WTC11 (cell line): Measurements from ENCODE around the gene RPL6. TPM values are rescaled to one million over a fixed set of nuclear protein-coding genes. Genes with fewer than 3 reads are reported as not detected.

Experiments
- ATAC-seq: fragments of 200-7000 bp; cut with Tn5 transposase; 2 replicates; pipeline ENCODE4 v1.10.0; 2021; ENCODE audit warnings: mild to moderate bottlenecking, moderate library complexity
- CTCF ChIA-PET: fragments of 300-600 bp; sonication (Branson Sonifier 250); formaldehyde crosslinking; loops from one replicate; lab custom pipeline; 2021; ENCODE audit warnings: antibody characterized with exemption; lab: Charles Lee
- POLR2A ChIA-PET: fragments of 350-600 bp; sonication (Branson Sonifier 250); formaldehyde crosslinking; loops from one replicate; lab custom pipeline; 2021; ENCODE audit warnings: antibody characterized with exemption; lab: Charles Lee
- DNase-seq: peaks from one replicate; pipeline ENCODE4 v3.0.0; 2021; ENCODE audit warnings: low spot score
- H3K27ac Mint-ChIP-seq: 2 replicates; pipeline ENCODE4 v1.8.0; 2021; ENCODE audit warnings: mixed read lengths
- H3K27me3 Mint-ChIP-seq: 2 replicates; pipeline ENCODE4 v1.8.0; 2021; ENCODE audit warnings: low read depth, mild to moderate bottlenecking, moderate library complexity, mixed read lengths
- H3K36me3 Mint-ChIP-seq: 2 replicates; pipeline ENCODE4 v1.8.0; 2021; ENCODE audit warnings: mixed read lengths
- H3K4me1 Mint-ChIP-seq: 2 replicates; pipeline ENCODE4 v1.8.0; 2022; ENCODE audit warnings: mixed read lengths
- H3K4me3 Mint-ChIP-seq: 2 replicates; pipeline ENCODE4 v1.8.0; 2021; ENCODE audit warnings: mild to moderate bottlenecking, moderate library complexity, mixed read lengths
- H3K9me3 Mint-ChIP-seq: 2 replicates; pipeline ENCODE4 v1.8.0; 2021; ENCODE audit warnings: mixed read lengths
- CBFB ChIP-seq: sonication (generic); formaldehyde crosslinking; IDR thresholded peaks from 2 replicates; pipeline ENCODE4 v1.8.1; 2022; ENCODE audit warnings: mild to moderate bottlenecking, low read depth, missing genetic modification reagents
- ETV6 ChIP-seq: sonication (generic); formaldehyde crosslinking; IDR thresholded peaks from 2 replicates; pipeline ENCODE4 v1.8.1; 2022; ENCODE audit warnings: mild to moderate bottlenecking, missing genetic modification reagents
- FOXK1 ChIP-seq: sonication (generic); formaldehyde crosslinking; IDR thresholded peaks from 2 replicates; pipeline ENCODE4 v1.8.0; 2022; ENCODE audit warnings: mild to moderate bottlenecking, moderate library complexity, missing genetic modification reagents
- FOXP4 ChIP-seq: sonication (generic); formaldehyde crosslinking; IDR thresholded peaks from 2 replicates; pipeline ENCODE4 v1.8.0; 2022; ENCODE audit warnings: mild to moderate bottlenecking, missing genetic modification reagents
- KAT7 ChIP-seq: sonication (generic); formaldehyde crosslinking; IDR thresholded peaks from 2 replicates; pipeline ENCODE4 v1.8.1; 2023; ENCODE audit warnings: missing genetic modification reagents, mild to moderate bottlenecking, borderline replicate concordance
- MXD4 ChIP-seq: fragments of 250-450 bp; sonication (Bioruptor Pico); IDR thresholded peaks from 2 replicates; pipeline ENCODE4 v1.8.0; 2021; ENCODE audit warnings: mild to moderate bottlenecking, moderate library complexity, borderline replicate concordance
- NFYB ChIP-seq: sonication (generic); formaldehyde crosslinking; conservative IDR thresholded peaks from 2 replicates; pipeline ENCODE4 v1.8.0; 2022; ENCODE audit warnings: low read depth, missing genetic modification reagents
- NR1H2 ChIP-seq: sonication (generic); formaldehyde crosslinking; IDR thresholded peaks from 2 replicates; pipeline ENCODE4 v1.9.0; 2021; ENCODE audit warnings: mild to moderate bottlenecking, moderate library complexity, missing genetic modification reagents
- NR2C2 ChIP-seq: sonication (generic); formaldehyde crosslinking; IDR thresholded peaks from 2 replicates; pipeline ENCODE4 v1.8.0; 2022; ENCODE audit warnings: mild to moderate bottlenecking, missing genetic modification reagents
- PRDM15 ChIP-seq: sonication (generic); formaldehyde crosslinking; IDR thresholded peaks from 2 replicates; pipeline ENCODE4 v1.8.0; 2022; ENCODE audit warnings: missing genetic modification reagents
- RORB ChIP-seq: fragments of 250-450 bp; sonication (Bioruptor Pico); IDR thresholded peaks from 2 replicates; pipeline ENCODE4 v1.9.0; 2021; ENCODE audit warnings: mild to moderate bottlenecking
- ZMAT4 ChIP-seq: fragments of 250-450 bp; sonication (Bioruptor Pico); IDR thresholded peaks from 2 replicates; pipeline ENCODE4 v1.9.0; 2021; ENCODE audit warnings: mild to moderate bottlenecking
- ZNF121 ChIP-seq: sonication (generic); formaldehyde crosslinking; IDR thresholded peaks from 2 replicates; pipeline ENCODE4 v1.8.0; 2023; ENCODE audit warnings: missing genetic modification reagents
- ZNF671 ChIP-seq: fragments of 250-450 bp; sonication (Bioruptor Pico); IDR thresholded peaks from 2 replicates; pipeline ENCODE4 v1.8.0; 2021; ENCODE audit warnings: mild to moderate bottlenecking
- total RNA-seq: library from RNA; stranded (reverse); gene quantifications from 3 replicates; pipeline ENCODE4 v1.2.3, GENCODE V29; 2021
- TF ChIP-seq, protein P1 (sequence below): sonication (generic); formaldehyde crosslinking; IDR thresholded peaks from 2 replicates; pipeline ENCODE4 v1.8.0; 2023; ENCODE audit warnings: missing genetic modification reagents, mild to moderate bottlenecking, borderline replicate concordance
- TF ChIP-seq, protein P2 (sequence below): sonication (generic); formaldehyde crosslinking; IDR thresholded peaks from 2 replicates; pipeline ENCODE4 v1.8.0; 2022; ENCODE audit warnings: mild to moderate bottlenecking, missing genetic modification reagents
- TF ChIP-seq, protein P3 (sequence below): sonication (generic); formaldehyde crosslinking; IDR thresholded peaks from 2 replicates; pipeline ENCODE4 v1.8.1; 2022; ENCODE audit warnings: mild to moderate bottlenecking, missing genetic modification reagents, moderate library complexity, borderline replicate concordance
- TF ChIP-seq, protein P4 (sequence below): sonication (generic); formaldehyde crosslinking; IDR thresholded peaks from 2 replicates; pipeline ENCODE4 v1.8.1; 2023; ENCODE audit warnings: mild to moderate bottlenecking, missing genetic modification reagents, moderate library complexity
- TF ChIP-seq, protein P5 (sequence below): fragments of 250-450 bp; sonication (Bioruptor Pico); IDR thresholded peaks from 2 replicates; pipeline ENCODE4 v1.9.0; 2021; ENCODE audit warnings: moderate library complexity, mild to moderate bottlenecking, inconsistent platforms, borderline replicate concordance
- TF ChIP-seq, protein P6 (sequence below): sonication (generic); formaldehyde crosslinking; IDR thresholded peaks from 2 replicates; pipeline ENCODE4 v1.8.1; 2023; ENCODE audit warnings: mild to moderate bottlenecking, missing genetic modification reagents

The RPL6 gene
- total RNA-seq, 1 experiment from 2014 or later = 1,730 TPM

- no peak for TF ChIP-seq CBFB
Observed at GRCh38 chr12:112386726-112387125, 22.7 kb downstream of the RPL6 start (continued).

- Mint-ChIP-seq H3K36me3 (no peaks in the 10 kb centered on the region; the same call in 1 of the 2 replicates), H3K27ac (peak overlapping the region; percentile 80; the same call in 1 of the 2 replicates), H3K9me3 (no peaks in the 10 kb centered on the region), H3K4me3 (peak overlapping the region; percentile 72)
- ATAC-seq = no peak
- no peak for TF ChIP-seq FOXP4 (CRISPR knock-in tag)
- no peak; the same call in 1 of the 2 replicates for TF ChIP-seq ZNF121 (CRISPR knock-in tag)
- no peak for TF ChIP-seq NR2C2 (CRISPR knock-in tag)
- no peak for TF ChIP-seq PRDM15 (CRISPR knock-in tag)
- no peak for TF ChIP-seq ZMAT4 (CRISPR knock-in tag)
- no peak for TF ChIP-seq ZNF671
- TF ChIP-seq KAT7 = no peak
- TF ChIP-seq MXD4 = no peak
- TF ChIP-seq, protein P1, sequence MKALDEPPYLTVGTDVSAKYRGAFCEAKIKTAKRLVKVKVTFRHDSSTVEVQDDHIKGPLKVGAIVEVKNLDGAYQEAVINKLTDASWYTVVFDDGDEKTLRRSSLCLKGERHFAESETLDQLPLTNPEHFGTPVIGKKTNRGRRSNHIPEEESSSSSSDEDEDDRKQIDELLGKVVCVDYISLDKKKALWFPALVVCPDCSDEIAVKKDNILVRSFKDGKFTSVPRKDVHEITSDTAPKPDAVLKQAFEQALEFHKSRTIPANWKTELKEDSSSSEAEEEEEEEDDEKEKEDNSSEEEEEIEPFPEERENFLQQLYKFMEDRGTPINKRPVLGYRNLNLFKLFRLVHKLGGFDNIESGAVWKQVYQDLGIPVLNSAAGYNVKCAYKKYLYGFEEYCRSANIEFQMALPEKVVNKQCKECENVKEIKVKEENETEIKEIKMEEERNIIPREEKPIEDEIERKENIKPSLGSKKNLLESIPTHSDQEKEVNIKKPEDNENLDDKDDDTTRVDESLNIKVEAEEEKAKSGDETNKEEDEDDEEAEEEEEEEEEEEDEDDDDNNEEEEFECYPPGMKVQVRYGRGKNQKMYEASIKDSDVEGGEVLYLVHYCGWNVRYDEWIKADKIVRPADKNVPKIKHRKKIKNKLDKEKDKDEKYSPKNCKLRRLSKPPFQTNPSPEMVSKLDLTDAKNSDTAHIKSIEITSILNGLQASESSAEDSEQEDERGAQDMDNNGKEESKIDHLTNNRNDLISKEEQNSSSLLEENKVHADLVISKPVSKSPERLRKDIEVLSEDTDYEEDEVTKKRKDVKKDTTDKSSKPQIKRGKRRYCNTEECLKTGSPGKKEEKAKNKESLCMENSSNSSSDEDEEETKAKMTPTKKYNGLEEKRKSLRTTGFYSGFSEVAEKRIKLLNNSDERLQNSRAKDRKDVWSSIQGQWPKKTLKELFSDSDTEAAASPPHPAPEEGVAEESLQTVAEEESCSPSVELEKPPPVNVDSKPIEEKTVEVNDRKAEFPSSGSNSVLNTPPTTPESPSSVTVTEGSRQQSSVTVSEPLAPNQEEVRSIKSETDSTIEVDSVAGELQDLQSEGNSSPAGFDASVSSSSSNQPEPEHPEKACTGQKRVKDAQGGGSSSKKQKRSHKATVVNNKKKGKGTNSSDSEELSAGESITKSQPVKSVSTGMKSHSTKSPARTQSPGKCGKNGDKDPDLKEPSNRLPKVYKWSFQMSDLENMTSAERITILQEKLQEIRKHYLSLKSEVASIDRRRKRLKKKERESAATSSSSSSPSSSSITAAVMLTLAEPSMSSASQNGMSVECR (CRISPR knock-in tag) = no peak
- TF ChIP-seq NFYB = no peak
- TF ChIP-seq, protein P2, sequence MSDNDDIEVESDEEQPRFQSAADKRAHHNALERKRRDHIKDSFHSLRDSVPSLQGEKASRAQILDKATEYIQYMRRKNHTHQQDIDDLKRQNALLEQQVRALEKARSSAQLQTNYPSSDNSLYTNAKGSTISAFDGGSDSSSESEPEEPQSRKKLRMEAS = no peak
- no peak for TF ChIP-seq FOXK1 (CRISPR knock-in tag)
- TF ChIP-seq, protein P3, sequence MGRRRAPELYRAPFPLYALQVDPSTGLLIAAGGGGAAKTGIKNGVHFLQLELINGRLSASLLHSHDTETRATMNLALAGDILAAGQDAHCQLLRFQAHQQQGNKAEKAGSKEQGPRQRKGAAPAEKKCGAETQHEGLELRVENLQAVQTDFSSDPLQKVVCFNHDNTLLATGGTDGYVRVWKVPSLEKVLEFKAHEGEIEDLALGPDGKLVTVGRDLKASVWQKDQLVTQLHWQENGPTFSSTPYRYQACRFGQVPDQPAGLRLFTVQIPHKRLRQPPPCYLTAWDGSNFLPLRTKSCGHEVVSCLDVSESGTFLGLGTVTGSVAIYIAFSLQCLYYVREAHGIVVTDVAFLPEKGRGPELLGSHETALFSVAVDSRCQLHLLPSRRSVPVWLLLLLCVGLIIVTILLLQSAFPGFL = no peak
- TF ChIP-seq, protein P4, sequence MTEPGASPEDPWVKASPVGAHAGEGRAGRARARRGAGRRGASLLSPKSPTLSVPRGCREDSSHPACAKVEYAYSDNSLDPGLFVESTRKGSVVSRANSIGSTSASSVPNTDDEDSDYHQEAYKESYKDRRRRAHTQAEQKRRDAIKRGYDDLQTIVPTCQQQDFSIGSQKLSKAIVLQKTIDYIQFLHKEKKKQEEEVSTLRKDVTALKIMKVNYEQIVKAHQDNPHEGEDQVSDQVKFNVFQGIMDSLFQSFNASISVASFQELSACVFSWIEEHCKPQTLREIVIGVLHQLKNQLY (CRISPR knock-in tag) = no peak
- TF ChIP-seq ETV6 (CRISPR knock-in tag) = no peak
- TF ChIP-seq, protein P5, sequence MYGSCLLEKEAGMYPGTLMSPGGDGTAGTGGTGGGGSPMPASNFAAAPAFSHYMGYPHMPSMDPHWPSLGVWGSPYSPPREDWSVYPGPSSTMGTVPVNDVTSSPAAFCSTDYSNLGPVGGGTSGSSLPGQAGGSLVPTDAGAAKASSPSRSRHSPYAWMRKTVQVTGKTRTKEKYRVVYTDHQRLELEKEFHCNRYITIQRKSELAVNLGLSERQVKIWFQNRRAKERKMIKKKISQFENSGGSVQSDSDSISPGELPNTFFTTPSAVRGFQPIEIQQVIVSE = no peak
- no peak for TF ChIP-seq NR1H2 (CRISPR knock-in tag)
- no peak for TF ChIP-seq RORB
- TF ChIP-seq, protein P6, sequence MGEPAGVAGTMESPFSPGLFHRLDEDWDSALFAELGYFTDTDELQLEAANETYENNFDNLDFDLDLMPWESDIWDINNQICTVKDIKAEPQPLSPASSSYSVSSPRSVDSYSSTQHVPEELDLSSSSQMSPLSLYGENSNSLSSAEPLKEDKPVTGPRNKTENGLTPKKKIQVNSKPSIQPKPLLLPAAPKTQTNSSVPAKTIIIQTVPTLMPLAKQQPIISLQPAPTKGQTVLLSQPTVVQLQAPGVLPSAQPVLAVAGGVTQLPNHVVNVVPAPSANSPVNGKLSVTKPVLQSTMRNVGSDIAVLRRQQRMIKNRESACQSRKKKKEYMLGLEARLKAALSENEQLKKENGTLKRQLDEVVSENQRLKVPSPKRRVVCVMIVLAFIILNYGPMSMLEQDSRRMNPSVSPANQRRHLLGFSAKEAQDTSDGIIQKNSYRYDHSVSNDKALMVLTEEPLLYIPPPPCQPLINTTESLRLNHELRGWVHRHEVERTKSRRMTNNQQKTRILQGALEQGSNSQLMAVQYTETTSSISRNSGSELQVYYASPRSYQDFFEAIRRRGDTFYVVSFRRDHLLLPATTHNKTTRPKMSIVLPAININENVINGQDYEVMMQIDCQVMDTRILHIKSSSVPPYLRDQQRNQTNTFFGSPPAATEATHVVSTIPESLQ (CRISPR knock-in tag) = no peak
- TF ChIP-seq, all 79 proteins: peak for 0
- ChIA-PET POLR2A (no interaction called here), CTCF (interaction anchor here (1.9 kb wide), 1 partner anchor 185 kb away, joined by 5 read pairs; no protein-coding TSS in a partner anchor)
- H3K4me1 Mint-ChIP-seq = peaks cover 22% of the 10 kb centered on the region
- DNase-seq = no peak
- H3K27me3 Mint-ChIP-seq = no peaks in the 10 kb centered on the region
Observed at GRCh38 chr12:112382866-112383265, 26.5 kb downstream of the RPL6 start.
